Amniotic stem cell (primary cell): ENCODE measurements around the gene BEST2.
A peak's percentile ranks its signal among the peaks of the same experiment; 100 is the strongest.

Experiments used
- DNase-seq: peaks from one replicate; lab custom pipeline; 2025; lab: John Stamatoyannopoulos, UW

BEST2 gene

DNA sequence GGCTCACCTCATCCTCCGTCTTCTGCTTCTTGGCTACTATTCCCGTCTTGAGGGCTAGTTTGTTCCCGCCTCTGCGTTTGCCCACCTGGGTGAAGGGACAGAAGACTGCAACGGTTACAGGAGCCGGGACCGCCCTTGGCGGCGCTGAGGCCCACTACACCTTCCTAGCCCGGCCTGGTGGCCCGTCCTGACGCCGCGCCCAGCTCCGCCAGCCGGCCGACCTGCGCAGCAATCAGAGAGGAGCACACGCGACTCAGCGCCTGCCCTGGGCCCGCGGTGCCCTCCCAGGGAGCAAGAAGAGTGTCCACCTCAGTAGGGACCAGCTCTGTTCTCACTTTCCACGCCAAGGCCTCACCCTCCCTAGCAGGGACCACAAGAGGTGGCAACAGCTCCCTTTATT, 20.3 kb upstream of the BEST2 start:
- DNase-seq: no peak

- DNase-seq: no peak
These were observed 18.0 kb upstream of the BEST2 start for GRCh38 chr19:12733369-12734214.

DNA sequence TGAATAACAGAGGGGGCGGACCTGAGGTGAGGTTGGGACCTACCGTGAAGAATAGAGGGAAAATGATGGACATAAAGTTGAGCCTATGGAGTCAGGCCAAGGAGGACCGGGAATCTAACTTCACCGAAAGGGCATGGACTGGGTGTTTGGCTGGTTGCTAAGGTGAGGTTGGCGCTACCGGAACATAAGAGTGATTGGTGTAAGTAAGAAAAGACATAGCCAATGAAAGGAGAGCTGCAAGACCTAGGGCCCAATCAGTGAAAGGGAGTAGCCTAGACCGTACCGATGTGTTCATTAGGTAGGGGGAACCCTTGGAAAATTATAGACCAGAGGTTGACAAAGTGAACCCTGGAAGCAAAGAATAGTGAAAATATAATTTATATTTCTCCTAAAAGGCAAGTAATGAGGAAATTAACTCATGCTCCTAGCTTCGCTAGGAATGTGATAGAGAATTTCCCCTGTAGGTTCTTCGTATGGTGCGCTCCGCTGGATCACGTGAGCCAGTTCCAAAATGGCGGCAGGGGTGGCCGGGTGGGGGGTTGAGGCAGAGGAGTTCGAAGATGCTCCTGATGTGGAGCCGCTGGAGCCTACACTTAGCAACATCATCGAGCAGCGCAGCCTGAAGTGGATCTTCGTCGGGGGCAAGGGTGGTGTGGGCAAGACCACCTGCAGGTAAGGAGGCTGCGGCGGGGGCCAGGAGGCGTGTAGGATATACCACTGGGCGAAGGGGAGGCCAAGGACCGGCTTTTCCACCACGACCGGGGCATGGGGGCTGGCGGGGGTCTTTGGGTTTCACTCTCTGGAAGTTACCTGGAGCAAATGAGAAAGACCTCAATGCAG, 14.4 kb upstream of the BEST2 start, which contains the start of gene GET3:
Gene GET3, plus strand, starts transcription at position 503 of the 840 bp plus-strand sequence. Its CDS starts 9 bp downstream, at position 512.
- DNase-seq: peak; percentile 99

GRCh38 chr19:12737835-12738351, 13.7 kb upstream of the BEST2 start:
- DNase-seq: no peak

GRCh38 chr19:12745166-12745897, 6.3 kb upstream of the BEST2 start:
- no peak for DNase-seq

DNA sequence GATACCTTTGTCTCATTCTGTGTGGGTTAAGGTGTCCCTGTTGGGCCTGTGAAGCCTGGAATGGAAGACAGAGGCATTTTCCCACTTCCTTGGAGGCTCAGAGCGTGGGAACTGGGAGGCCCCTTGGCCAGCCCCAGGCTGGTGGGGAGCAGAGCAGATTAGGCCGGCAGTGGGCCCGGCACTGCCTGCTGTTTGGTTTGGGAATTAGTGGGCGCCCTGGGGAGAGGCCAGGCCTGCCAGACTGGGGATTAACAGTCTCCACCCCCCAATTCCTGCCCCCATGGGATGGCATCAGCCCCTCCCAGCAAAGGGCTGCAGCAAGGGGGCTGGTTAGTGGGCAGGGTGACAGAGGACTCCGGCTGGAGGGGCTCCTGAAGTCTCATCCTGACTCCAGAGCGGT, 3.1 kb upstream of the BEST2 start:
- no peak for DNase-seq

GRCh38 chr19:12749938-12750521, 1.6 kb upstream of the BEST2 start:
- DNase-seq: no peak

DNA sequence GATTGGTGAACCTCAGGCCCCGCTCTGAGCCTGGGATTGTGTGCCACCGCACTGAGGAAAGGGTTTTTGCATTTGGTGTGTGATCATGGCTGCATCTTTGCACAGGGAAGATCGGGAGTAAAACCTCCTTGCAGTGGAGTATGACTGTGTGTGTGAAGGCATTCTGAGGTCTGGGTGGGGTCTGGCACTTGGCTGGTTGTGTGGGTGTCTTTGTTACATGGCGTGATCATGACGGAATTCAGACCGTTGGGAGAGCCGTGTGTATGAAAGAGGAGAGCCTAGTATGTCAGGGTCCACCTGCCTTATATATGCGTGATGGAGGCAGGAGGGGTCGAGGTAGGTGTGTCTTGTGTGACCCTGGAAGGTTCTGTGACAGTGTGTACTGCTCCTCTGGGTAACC, 740 bp upstream of the BEST2 start:
- DNase-seq: no peak

GRCh38 chr19:12752056-12752781, 628 bp downstream of the BEST2 start:
- no peak for DNase-seq

- DNase-seq: no peak
These were observed 3.0 kb downstream of the BEST2 start for GRCh38 chr19:12754465-12755196.

GRCh38 chr19:12756150-12756883, 4.7 kb downstream of the BEST2 start:
- DNase-seq: no peak

GRCh38 chr19:12757544-12758274, 6.1 kb downstream of the BEST2 start:
- no peak for DNase-seq

GRCh38 chr19:12759686-12760085, 8.1 kb downstream of the BEST2 start:
- DNase-seq: no peak

- no peak for DNase-seq
These were observed 11.5 kb downstream of the BEST2 start for GRCh38 chr19:12763100-12763499.

DNA sequence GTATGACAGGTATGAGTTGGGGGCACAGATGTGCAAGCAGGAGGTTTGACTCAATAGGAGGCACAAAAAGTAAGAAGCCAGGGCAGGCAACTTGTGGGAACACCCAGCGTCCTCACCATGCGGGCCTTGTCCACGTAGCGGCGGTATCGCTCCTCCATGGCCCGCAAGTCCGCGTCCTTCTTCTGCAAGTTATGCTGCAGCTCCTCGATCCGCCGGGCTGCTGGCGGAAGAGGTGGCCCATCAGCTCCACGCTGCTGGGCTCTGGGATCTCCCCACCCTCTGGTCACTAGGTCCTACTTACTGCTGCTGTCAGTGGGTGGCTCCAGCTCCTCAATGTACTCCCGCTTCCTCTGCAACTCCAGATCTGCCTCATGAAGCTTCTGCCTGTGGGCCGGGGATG, 13.1 kb downstream of the BEST2 start:
- no peak for DNase-seq

GRCh38 chr19:12766051-12766521, 14.5 kb downstream of the BEST2 start:
- DNase-seq: no peak

- DNase-seq: no peak
These were observed 15.6 kb downstream of the BEST2 start for GRCh38 chr19:12767150-12767549.

DNA sequence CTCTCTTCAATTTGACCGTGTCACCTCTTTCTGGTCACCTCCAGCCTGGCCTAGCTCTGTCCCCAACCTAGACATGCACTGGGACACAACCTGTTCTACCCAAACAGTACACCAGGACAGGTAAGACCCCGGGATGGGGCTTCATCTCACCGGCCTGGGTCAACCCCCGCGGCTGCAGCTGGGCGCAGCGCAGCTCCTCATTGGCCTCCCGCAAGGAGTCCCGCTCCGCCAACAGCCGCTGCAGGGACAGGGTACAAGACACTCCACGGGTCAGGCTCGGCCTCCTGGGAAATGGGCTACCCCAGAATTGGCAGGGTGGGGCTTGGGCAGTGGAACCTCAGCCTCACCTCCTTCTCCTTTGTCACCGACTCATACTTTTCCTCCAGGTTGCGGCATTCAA, 16.1 kb downstream of the BEST2 start:
- no peak for DNase-seq

- DNase-seq: no peak
These were observed 18.1 kb downstream of the BEST2 start for GRCh38 chr19:12769689-12770088.
